HEK293 (cell line): ENCODE results near the gene GPR85.

Source experiments
- GLI4 ChIP-seq: fragments of 450-650 bp; formaldehyde crosslinking; IDR thresholded peaks from 2 replicates; pipeline ENCODE4 v1.5.1; 2016; ENCODE audit warnings: missing biosample characterization, missing genetic modification characterization
- HOXA7 ChIP-seq: sonication (generic); formaldehyde crosslinking; IDR thresholded peaks from 2 replicates; pipeline ENCODE4 v1.8.1; 2022; ENCODE audit warnings: missing genetic modification reagents, borderline replicate concordance
- MYNN ChIP-seq: fragments of 450-650 bp; formaldehyde crosslinking; IDR thresholded peaks from 2 replicates; pipeline ENCODE4 v1.5.1; 2016; ENCODE audit warnings: missing biosample characterization, missing genetic modification characterization, borderline replicate concordance
- TCF7L2 ChIP-seq: IDR thresholded peaks from 2 replicates; pipeline ENCODE4 v1.6.1; 2011; ENCODE audit warnings: low read depth, mild to moderate bottlenecking, inconsistent platforms, low read length, moderate library complexity, borderline replicate concordance
- ZEB2 ChIP-seq: fragments of 450-650 bp; formaldehyde crosslinking; IDR thresholded peaks from 2 replicates; pipeline ENCODE4 v1.5.1; 2016; ENCODE audit warnings: missing biosample characterization, missing genetic modification characterization
- ZNF423 ChIP-seq: fragments of 450-650 bp; formaldehyde crosslinking; IDR thresholded peaks from 2 replicates; pipeline ENCODE4 v1.5.1; 2016; ENCODE audit warnings: missing biosample characterization, missing genetic modification characterization
- ZNF777 ChIP-seq: fragments of 450-650 bp; formaldehyde crosslinking; IDR thresholded peaks from 2 replicates; pipeline ENCODE4 v1.5.1; 2017; ENCODE audit warnings: missing biosample characterization, missing genetic modification characterization, borderline replicate concordance
- TF ChIP-seq, protein P1 (sequence below): fragments of 450-650 bp; formaldehyde crosslinking; IDR thresholded peaks from 2 replicates; pipeline ENCODE4 v1.5.1; 2016; ENCODE audit warnings: missing biosample characterization, missing genetic modification characterization
- TF ChIP-seq, protein P2 (sequence below): fragments of 450-650 bp; formaldehyde crosslinking; IDR thresholded peaks from 2 replicates; pipeline ENCODE4 v1.5.1; 2016; ENCODE audit warnings: missing biosample characterization, missing genetic modification characterization
- TF ChIP-seq, protein P3 (sequence below): fragments of 450-650 bp; formaldehyde crosslinking; IDR thresholded peaks from 2 replicates; pipeline ENCODE4 v1.5.1; 2017; ENCODE audit warnings: missing biosample characterization, missing genetic modification characterization
- TF ChIP-seq, protein P4 (sequence below): fragments of 450-650 bp; formaldehyde crosslinking; IDR thresholded peaks from 2 replicates; pipeline ENCODE4 v1.5.1; 2016; ENCODE audit warnings: missing biosample characterization, missing genetic modification characterization

DNA sequence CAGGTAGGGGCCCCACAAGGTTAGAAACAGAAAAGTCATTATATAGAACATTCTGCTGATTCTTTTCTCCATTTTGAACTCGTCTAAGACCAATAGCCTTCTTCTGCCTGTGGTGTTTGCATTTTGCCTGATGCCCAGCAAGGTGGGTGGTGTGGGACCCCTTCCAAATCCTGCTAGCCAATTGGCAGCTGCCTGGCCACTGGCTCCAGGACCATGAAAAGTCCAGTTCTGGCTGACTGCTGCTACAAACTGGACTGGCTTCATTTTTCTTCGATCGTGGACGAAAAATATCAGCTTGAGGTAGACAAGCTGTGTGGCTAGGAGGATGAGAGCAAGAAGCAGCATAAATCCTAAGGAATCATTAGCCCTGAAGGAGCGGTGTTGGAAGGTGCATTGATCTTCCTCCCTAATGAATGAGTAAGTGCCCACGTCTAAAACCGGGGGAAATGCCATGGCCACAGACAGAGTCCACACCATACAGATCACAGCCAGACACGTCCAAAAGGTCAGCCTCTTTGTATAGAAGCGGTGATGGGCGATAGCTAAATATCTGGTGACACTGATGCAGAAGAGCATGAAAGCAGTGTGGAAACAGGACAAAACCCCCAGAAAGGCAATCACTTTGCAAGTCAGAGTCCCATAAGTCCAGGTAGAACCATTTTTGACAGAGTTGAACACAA, 2.7 kb downstream of the GPR85 start:
- TF ChIP-seq, protein P1, sequence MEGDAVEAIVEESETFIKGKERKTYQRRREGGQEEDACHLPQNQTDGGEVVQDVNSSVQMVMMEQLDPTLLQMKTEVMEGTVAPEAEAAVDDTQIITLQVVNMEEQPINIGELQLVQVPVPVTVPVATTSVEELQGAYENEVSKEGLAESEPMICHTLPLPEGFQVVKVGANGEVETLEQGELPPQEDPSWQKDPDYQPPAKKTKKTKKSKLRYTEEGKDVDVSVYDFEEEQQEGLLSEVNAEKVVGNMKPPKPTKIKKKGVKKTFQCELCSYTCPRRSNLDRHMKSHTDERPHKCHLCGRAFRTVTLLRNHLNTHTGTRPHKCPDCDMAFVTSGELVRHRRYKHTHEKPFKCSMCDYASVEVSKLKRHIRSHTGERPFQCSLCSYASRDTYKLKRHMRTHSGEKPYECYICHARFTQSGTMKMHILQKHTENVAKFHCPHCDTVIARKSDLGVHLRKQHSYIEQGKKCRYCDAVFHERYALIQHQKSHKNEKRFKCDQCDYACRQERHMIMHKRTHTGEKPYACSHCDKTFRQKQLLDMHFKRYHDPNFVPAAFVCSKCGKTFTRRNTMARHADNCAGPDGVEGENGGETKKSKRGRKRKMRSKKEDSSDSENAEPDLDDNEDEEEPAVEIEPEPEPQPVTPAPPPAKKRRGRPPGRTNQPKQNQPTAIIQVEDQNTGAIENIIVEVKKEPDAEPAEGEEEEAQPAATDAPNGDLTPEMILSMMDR (tag by site-specific recombination), result no peak
- no peak for TF ChIP-seq ZNF423
- TF ChIP-seq GLI4 (tag by site-specific recombination), result no peak
- TF ChIP-seq, protein P2, sequence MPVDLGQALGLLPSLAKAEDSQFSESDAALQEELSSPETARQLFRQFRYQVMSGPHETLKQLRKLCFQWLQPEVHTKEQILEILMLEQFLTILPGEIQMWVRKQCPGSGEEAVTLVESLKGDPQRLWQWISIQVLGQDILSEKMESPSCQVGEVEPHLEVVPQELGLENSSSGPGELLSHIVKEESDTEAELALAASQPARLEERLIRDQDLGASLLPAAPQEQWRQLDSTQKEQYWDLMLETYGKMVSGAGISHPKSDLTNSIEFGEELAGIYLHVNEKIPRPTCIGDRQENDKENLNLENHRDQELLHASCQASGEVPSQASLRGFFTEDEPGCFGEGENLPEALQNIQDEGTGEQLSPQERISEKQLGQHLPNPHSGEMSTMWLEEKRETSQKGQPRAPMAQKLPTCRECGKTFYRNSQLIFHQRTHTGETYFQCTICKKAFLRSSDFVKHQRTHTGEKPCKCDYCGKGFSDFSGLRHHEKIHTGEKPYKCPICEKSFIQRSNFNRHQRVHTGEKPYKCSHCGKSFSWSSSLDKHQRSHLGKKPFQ (tag by site-specific recombination), result no peak
- no peak for TF ChIP-seq MYNN
- TF ChIP-seq, protein P3, sequence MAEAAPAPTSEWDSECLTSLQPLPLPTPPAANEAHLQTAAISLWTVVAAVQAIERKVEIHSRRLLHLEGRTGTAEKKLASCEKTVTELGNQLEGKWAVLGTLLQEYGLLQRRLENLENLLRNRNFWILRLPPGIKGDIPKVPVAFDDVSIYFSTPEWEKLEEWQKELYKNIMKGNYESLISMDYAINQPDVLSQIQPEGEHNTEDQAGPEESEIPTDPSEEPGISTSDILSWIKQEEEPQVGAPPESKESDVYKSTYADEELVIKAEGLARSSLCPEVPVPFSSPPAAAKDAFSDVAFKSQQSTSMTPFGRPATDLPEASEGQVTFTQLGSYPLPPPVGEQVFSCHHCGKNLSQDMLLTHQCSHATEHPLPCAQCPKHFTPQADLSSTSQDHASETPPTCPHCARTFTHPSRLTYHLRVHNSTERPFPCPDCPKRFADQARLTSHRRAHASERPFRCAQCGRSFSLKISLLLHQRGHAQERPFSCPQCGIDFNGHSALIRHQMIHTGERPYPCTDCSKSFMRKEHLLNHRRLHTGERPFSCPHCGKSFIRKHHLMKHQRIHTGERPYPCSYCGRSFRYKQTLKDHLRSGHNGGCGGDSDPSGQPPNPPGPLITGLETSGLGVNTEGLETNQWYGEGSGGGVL (tag by site-specific recombination), result no peak
- no peak for TF ChIP-seq ZEB2
- TF ChIP-seq, protein P4, sequence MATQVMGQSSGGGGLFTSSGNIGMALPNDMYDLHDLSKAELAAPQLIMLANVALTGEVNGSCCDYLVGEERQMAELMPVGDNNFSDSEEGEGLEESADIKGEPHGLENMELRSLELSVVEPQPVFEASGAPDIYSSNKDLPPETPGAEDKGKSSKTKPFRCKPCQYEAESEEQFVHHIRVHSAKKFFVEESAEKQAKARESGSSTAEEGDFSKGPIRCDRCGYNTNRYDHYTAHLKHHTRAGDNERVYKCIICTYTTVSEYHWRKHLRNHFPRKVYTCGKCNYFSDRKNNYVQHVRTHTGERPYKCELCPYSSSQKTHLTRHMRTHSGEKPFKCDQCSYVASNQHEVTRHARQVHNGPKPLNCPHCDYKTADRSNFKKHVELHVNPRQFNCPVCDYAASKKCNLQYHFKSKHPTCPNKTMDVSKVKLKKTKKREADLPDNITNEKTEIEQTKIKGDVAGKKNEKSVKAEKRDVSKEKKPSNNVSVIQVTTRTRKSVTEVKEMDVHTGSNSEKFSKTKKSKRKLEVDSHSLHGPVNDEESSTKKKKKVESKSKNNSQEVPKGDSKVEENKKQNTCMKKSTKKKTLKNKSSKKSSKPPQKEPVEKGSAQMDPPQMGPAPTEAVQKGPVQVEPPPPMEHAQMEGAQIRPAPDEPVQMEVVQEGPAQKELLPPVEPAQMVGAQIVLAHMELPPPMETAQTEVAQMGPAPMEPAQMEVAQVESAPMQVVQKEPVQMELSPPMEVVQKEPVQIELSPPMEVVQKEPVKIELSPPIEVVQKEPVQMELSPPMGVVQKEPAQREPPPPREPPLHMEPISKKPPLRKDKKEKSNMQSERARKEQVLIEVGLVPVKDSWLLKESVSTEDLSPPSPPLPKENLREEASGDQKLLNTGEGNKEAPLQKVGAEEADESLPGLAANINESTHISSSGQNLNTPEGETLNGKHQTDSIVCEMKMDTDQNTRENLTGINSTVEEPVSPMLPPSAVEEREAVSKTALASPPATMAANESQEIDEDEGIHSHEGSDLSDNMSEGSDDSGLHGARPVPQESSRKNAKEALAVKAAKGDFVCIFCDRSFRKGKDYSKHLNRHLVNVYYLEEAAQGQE (tag by site-specific recombination), result no peak
- TF ChIP-seq TCF7L2, result no peak
- TF ChIP-seq ZNF777, result no peak
- no peak for TF ChIP-seq HOXA7 (CRISPR knock-in tag)
